ENCODE data around the gene TTLL13.

Gene TTLL13

DNA sequence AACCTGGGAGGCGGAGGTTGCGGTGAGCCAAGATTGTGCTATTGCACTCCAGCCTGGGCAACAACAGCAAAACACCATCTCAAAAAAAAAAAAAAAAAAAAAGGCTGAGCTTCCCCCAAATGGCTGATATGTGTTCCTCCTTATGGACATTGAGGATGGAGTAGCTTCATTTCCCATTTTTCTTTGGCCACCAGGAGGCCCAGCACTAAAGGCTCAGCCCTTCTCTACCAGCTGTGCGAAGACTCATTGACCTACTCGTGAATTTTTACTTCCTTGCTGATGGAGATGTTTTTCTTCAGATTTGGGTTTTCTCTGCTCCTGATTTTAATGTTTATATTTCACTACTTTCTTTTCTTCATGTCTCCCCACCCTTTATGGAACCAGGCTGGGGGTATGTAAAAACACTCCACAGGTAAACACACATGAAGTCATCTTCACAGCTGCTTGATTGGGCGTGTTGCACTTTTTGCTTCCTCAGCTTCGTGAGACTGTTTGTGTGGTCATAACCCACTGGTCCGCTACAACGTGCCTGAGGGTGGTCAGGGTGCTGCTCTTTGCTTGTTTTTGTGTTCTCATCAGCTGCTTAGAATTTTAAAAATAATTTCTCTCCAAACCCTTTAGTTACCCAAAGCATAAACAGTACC lies 34.7 kb upstream of the TTLL13 start:
- DNase-seq = peak in 1 of 2 experiments; percentile 8

- no peak for DNase-seq
Measured at GRCh38 chr15:90217671-90218394, 31.5 kb upstream of the TTLL13 start.

DNA sequence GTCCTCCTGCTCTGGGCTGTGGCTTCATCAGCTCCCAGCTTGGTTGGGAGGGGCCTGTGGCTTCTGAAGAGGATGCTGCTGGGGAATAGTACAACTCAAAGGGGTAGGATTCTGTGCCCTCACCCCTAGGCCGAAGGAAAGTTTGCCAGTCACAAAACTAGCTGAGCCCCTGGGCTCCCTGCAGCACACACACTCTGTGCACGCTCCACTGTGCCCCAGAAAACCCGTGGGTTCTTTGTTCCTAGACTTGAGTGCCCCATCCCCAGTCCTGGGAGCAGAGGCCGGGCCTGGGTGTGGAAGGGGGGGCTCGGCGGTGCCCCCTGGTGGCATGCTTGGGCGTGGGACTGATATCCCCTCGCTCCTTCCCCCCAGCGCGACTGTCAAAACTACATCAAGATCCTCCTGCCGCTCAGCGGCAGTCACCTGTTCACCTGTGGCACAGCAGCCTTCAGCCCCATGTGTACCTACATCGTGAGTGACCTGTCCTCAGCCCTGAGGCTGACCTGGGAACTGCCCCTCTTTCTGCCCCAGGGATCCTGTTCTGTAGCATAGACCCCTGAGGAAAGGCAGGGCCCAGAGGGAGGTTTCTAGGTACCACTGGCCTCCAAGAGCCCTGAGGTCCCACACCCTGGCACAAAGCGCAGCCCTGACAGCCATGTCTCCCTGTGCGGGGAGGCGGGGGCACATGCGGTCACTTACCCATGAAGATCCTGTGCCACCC lies 29.8 kb upstream of the TTLL13 start:
- peak; percentile 12 to 46 for DNase-seq

DNA sequence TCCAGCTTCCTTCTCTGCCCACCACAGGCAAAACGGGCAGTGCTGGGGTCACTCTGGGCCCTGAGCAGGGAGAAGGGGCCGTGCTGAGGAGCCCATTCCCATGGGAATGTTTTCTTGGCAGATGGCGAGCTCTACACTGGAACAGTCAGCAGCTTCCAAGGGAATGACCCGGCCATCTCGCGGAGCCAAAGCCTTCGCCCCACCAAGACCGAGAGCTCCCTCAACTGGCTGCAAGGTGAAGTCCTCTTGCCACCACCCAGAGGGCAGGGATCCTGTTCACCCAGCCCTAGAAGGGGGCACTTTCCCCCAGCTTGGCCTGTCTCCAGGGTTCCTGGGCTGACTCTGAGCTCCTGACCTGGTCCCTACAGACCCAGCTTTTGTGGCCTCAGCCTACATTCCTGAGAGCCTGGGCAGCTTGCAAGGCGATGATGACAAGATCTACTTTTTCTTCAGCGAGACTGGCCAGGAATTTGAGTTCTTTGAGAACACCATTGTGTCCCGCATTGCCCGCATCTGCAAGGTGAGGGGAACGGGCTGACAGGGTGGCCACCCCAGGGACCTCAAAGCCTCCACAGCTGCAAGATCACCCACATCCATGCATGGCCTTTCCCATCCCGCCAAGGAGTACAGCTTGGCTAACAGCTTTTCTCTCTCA lies 28.0 kb upstream of the TTLL13 start:
- DNase-seq = peak; percentile 81 to 93

- no peak for DNase-seq
Measured at GRCh38 chr15:90222547-90222946, 26.8 kb upstream of the TTLL13 start.

DNA sequence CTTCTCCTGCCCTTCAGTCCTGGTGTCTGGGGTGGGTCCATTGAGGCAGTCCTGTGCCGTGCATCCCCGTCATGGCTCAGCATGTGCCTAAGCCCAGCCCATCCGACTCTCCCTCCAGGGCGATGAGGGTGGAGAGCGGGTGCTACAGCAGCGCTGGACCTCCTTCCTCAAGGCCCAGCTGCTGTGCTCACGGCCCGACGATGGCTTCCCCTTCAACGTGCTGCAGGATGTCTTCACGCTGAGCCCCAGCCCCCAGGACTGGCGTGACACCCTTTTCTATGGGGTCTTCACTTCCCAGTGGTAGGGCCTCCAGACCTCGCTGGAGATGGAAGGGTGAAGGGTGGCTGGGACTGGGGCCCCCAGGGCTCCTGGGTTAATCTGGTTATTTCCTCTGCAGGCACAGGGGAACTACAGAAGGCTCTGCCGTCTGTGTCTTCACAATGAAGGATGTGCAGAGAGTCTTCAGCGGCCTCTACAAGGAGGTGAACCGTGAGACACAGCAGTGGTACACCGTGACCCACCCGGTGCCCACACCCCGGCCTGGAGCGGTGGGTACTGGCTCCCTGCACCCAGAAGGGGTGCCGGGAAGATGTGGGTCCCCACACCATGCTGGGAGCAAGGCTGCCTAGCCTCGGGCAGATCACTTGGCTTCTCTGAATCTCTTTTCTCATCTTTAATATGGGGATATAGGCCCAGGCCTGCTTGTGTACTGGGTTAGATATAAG lies 25.8 kb upstream of the TTLL13 start:
- DNase-seq = no peak

GRCh38 chr15:90225047-90225446 lies 24.3 kb upstream of the TTLL13 start:
- DNase-seq = no peak

- no peak for DNase-seq
Measured at GRCh38 chr15:90225504-90226234, 23.7 kb upstream of the TTLL13 start.

GRCh38 chr15:90227336-90227735 lies 22.0 kb upstream of the TTLL13 start:
- no peak for DNase-seq

DNA sequence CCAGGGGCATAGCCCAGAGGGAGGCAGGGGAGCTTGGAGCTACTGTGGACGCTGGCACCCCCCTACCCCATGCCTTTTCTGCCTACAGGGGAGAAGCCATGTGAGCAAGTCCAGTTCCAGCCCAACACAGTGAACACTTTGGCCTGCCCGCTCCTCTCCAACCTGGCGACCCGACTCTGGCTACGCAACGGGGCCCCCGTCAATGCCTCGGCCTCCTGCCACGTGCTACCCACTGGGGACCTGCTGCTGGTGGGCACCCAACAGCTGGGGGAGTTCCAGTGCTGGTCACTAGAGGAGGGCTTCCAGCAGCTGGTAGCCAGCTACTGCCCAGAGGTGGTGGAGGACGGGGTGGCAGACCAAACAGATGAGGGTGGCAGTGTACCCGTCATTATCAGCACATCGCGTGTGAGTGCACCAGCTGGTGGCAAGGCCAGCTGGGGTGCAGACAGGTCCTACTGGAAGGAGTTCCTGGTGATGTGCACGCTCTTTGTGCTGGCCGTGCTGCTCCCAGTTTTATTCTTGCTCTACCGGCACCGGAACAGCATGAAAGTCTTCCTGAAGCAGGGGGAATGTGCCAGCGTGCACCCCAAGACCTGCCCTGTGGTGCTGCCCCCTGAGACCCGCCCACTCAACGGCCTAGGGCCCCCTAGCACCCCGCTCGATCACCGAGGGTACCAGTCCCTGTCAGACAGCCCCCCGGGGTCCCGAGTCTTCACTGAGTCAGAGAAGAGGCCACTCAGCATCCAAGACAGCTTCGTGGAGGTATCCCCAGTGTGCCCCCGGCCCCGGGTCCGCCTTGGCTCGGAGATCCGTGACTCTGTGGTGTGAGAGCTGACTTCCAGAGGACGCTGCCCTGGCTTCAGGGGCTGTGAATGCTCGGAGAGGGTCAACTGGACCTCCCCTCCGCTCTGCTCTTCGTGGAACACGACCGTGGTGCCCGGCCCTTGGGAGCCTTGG lies 21.3 kb upstream of the TTLL13 start:
- DNase-seq = no peak

GRCh38 chr15:90228960-90229359 lies 20.4 kb upstream of the TTLL13 start:
- DNase-seq = no peak

- DNase-seq = no peak
Measured at GRCh38 chr15:90230071-90230494, 19.3 kb upstream of the TTLL13 start.

GRCh38 chr15:90230610-90231009 lies 18.7 kb upstream of the TTLL13 start:
- no peak for DNase-seq

- DNase-seq = no peak
Measured at GRCh38 chr15:90231028-90232017, 18.0 kb upstream of the TTLL13 start.

DNA sequence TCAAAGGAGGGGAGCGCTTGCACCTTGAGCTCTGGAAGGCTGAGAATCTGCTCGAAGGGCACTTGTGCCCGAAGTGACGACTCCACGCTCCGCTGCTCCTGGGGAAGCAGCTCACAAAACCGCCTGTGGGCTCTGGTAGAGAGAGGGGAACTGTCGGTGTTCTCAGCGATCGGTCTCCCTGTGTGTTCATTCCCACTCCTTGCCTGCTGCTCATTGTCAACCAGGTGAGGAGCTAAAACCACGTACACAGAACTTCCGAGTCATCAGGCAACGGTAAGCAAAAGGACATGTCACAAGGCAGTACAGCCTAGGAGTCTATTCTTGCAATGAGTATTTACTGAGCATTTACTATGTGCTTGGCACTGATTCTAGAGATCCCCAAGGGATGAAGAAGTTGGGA lies 17.2 kb upstream of the TTLL13 start:
- DNase-seq = no peak

DNA sequence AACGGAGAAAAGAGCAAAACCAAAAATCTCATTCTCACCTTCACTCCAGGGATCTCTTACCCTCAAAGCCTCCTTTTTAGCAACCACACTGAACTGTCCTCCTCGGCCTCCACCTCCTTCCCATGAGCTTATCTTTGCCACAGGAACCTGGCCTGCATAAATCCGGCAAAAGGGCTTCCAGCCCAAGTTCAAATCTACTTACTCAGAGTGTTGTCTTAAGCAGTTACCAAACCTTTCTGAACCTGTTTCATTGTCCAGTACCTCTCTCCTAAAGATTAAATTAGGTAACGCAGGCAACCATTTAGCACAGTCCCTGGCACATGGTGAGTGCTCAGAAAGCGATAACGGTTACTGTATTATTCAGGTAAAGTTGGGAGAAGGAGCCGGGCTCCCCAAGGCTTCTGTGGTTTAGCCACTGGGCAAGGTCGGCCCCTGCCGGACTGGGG lies 16.4 kb upstream of the TTLL13 start:
- DNase-seq = no peak

GRCh38 chr15:90233387-90234095 lies 15.8 kb upstream of the TTLL13 start, which contains the start of gene CIB1:
Gene CIB1, minus strand, starts transcription at chr15:90233941. Its CDS starts 56 bp downstream, at chr15:90233885.
- DNase-seq = peak; percentile 94

All from NCI-H524 (cell line).